Loucy (cell line): ENCODE measurements around the gene KCNC2.

Experiments
- H2AFZ ChIP-seq: fragments of 200-600 bp; sonication (generic); 2 replicates; pipeline ENCODE4 v1.6.0; 2016; ENCODE audit warnings: antibody characterized with exemption, mild to moderate bottlenecking, low read length, moderate library complexity
- H3F3A ChIP-seq: fragments of 200-600 bp; 2 replicates; pipeline ENCODE4 v1.6.0; 2016; ENCODE audit warnings: antibody characterized with exemption, low read depth, mild to moderate bottlenecking
- H3K27me3 ChIP-seq: fragments of 200-600 bp; sonication (generic); 2 replicates; pipeline ENCODE4 v1.6.1; 2014; ENCODE audit warnings: low read length, mild to moderate bottlenecking; ENCODE audit not compliant: insufficient read depth, poor library complexity, severe bottlenecking
- H3K36me3 ChIP-seq: fragments of 200-600 bp; sonication (generic); 2 replicates; pipeline ENCODE4 v1.6.1; 2016; ENCODE audit warnings: low read length; ENCODE audit not compliant: insufficient read depth
- H3K4me1 ChIP-seq: fragments of 200-600 bp; sonication (generic); 2 replicates; pipeline ENCODE4 v1.5.1; 2014; ENCODE audit warnings: low read length, mild to moderate bottlenecking; ENCODE audit not compliant: insufficient read depth, poor library complexity, severe bottlenecking
- H3K4me2 ChIP-seq: fragments of 200-600 bp; sonication (generic); 2 replicates; pipeline ENCODE4 v1.6.0; 2014; ENCODE audit warnings: antibody characterized with exemption, low read length, low read depth, mild to moderate bottlenecking; ENCODE audit not compliant: poor library complexity, severe bottlenecking
- H3K4me3 ChIP-seq: fragments of 200-600 bp; sonication (generic); 2 replicates; pipeline ENCODE4 v1.5.1; 2014; ENCODE audit warnings: low read length, mild to moderate bottlenecking, mixed read lengths; ENCODE audit not compliant: poor library complexity, severe bottlenecking
- H3K79me2 ChIP-seq: fragments of 200-600 bp; sonication (generic); 2 replicates; pipeline ENCODE4 v1.6.1; 2014; ENCODE audit warnings: low read length; ENCODE audit not compliant: insufficient read depth
- H3K9ac ChIP-seq: fragments of 200-600 bp; sonication (generic); 2 replicates; pipeline ENCODE4 v1.6.0; 2014; ENCODE audit warnings: mild to moderate bottlenecking, low read depth, low read length, moderate library complexity; ENCODE audit not compliant: poor library complexity, severe bottlenecking
- H3K9me2 ChIP-seq: fragments of 200-600 bp; sonication (generic); replicated peaks from 2 replicates; pipeline ENCODE4 v1.6.1; 2016; ENCODE audit warnings: low read depth, low read length, mixed read lengths
- H3K9me3 ChIP-seq: fragments of 200-600 bp; sonication (generic); 2 replicates; pipeline ENCODE4 v1.6.1; 2014; ENCODE audit warnings: mild to moderate bottlenecking, antibody characterized with exemption, low read length, low read depth; ENCODE audit not compliant: insufficient read depth
- H4K20me1 ChIP-seq: fragments of 200-600 bp; sonication (generic); 2 replicates; pipeline ENCODE4 v1.6.0; 2014; ENCODE audit warnings: antibody characterized with exemption, low read length, mild to moderate bottlenecking; ENCODE audit not compliant: insufficient read depth, poor library complexity, severe bottlenecking
- CTCF ChIP-seq: fragments of 200-600 bp; sonication (generic); conservative IDR thresholded peaks from 2 replicates; pipeline ENCODE4 v1.5.1; 2014; ENCODE audit warnings: mild to moderate bottlenecking, antibody characterized with exemption, low read length
- EZH2phosphoT487 ChIP-seq: fragments of 200-600 bp; IDR thresholded peaks from 2 replicates; pipeline ENCODE4 v1.6.1; 2018; ENCODE audit warnings: antibody characterized with exemption, mild to moderate bottlenecking, moderate library complexity, borderline replicate concordance

KCNC2 gene

DNA sequence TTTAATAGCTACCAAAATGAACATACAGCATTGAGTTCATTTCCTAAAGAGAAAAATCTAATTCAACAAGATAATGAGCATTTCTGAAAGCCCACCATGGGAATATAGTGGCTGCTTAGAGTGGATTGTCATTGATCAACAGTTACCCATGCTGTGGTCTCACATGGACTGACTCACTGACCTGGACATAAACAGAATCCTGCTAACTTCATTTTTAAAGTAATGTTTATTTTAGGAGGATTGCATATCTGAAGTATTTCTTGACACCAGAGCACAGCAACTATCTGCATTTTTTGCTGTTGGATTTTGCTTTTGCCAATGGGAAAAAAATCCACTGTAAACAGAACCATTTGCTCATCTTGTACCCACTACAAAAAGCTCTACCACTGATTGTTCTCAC, 71.7 kb downstream of the KCNC2 start:
- no peaks in the 10 kb centered on the region for H3K27me3 ChIP-seq

DNA sequence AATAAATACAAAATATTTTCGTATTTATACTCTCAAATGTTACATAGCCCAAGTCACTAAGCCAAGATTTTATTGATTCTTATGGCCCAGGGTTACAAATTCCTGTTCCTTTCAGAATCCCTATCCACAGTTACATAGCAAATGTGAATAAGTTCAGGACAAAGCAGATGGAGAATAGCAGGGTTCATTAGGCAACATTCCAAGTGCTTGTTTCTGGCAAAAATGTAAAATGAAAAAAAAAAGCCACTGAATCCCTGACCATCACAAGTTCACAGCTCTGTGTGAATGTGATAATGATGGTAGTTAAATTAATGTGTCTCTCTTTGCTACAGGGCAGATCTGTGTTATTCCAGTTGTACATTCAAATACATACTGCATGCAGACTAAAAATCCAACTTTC, 74.6 kb downstream of the KCNC2 start:
- H3K9me3 ChIP-seq, result no peaks in the 10 kb centered on the region
- no peaks in the 10 kb centered on the region for H4K20me1 ChIP-seq
- H3K4me2 ChIP-seq, result no peak overlapping the region
- H3K9me2 ChIP-seq, result no peaks in the 10 kb centered on the region
- H3K9ac ChIP-seq, result no peak overlapping the region
- no peaks in the 10 kb centered on the region for H3K79me2 ChIP-seq
- H3K4me3 ChIP-seq, result no peak overlapping the region
- no peaks in the 10 kb centered on the region for H3K4me1 ChIP-seq
- H3K36me3 ChIP-seq, result no peaks in the 10 kb centered on the region
- H2AFZ ChIP-seq, result no peak overlapping the region
- TF ChIP-seq EZH2phosphoT487 (no peak), CTCF (no peak)
- no peaks in the 10 kb centered on the region for H3K27me3 ChIP-seq
- no peaks in the 10 kb centered on the region for H3F3A ChIP-seq

More for the DNA sequence above, 71.7 kb downstream of the KCNC2 start:
- no peak overlapping the region for H3K4me2 ChIP-seq
- no peaks in the 10 kb centered on the region for H3K79me2 ChIP-seq
- H3K9ac ChIP-seq, result no peak overlapping the region
- no peaks in the 10 kb centered on the region for H3K4me1 ChIP-seq
- H3K4me3 ChIP-seq, result no peak overlapping the region
- H3F3A ChIP-seq, result no peaks in the 10 kb centered on the region
- H3K9me2 ChIP-seq, result no peaks in the 10 kb centered on the region
- no peaks in the 10 kb centered on the region for H3K9me3 ChIP-seq
- H3K36me3 ChIP-seq, result no peaks in the 10 kb centered on the region
- H4K20me1 ChIP-seq, result no peaks in the 10 kb centered on the region
- no peak overlapping the region for H2AFZ ChIP-seq
- TF ChIP-seq CTCF (no peak), EZH2phosphoT487 (no peak)

GRCh38 chr12:75130811-75131210, 78.8 kb downstream of the KCNC2 start:
- Histone ChIP-seq H3K4me1 (no peaks in the 10 kb centered on the region), H3K4me3 (no peak overlapping the region), H3K36me3 (no peaks in the 10 kb centered on the region), H3F3A (no peaks in the 10 kb centered on the region), H3K27me3 (no peaks in the 10 kb centered on the region), H2AFZ (no peak overlapping the region), H3K9ac (no peak overlapping the region), H3K9me3 (no peaks in the 10 kb centered on the region), H4K20me1 (no peaks in the 10 kb centered on the region), H3K79me2 (no peaks in the 10 kb centered on the region), H3K9me2 (no peaks in the 10 kb centered on the region), H3K4me2 (no peak overlapping the region)
- TF ChIP-seq EZH2phosphoT487 (no peak), CTCF (no peak)
